Stimulated activated naive B cell treated with anti-CD40 and anti-IgM and Interleukin-4, amounts not matched to agents 10 μg/mL and 1 μg/mL and 100 μg/mL, for 72 hours (primary cell): ENCODE measurements around the gene UCK1.

ENCODE experiments used
- ATAC-seq, 2 donors: fragments of 150-1000 bp; cut with Tn5 transposase; replicated peaks; 2 replicates each; pipeline ENCODE4 v1.10.0; 2021; ENCODE audit warnings: moderate library complexity in 1 of 2
- DNase-seq: peaks from one replicate; pipeline ENCODE4 v3.0.0; 2021
- H3K27ac Mint-ChIP-seq: one replicate; pipeline ENCODE4 v1.8.0; 2022; ENCODE audit warnings: mild to moderate bottlenecking, mixed read lengths
- H3K27me3 Mint-ChIP-seq, 2 donors: one replicate each; pipeline ENCODE4 v1.8.0; 2022; ENCODE audit warnings: mixed read lengths in 2 of 2
- H3K36me3 Mint-ChIP-seq, 2 donors: one replicate each; pipeline ENCODE4 v1.8.0; 2022; ENCODE audit warnings: mixed read lengths in 2 of 2, mild to moderate bottlenecking in 1 of 2
- H3K4me1 Mint-ChIP-seq, 2 donors: one replicate each; pipeline ENCODE4 v1.8.0; 2022; ENCODE audit warnings: mixed read lengths in 2 of 2, mild to moderate bottlenecking in 1 of 2
- H3K4me3 Mint-ChIP-seq, 2 donors: one replicate each; pipeline ENCODE4 v1.8.0; 2022; ENCODE audit warnings: mild to moderate bottlenecking in 2 of 2, mixed read lengths in 2 of 2, moderate library complexity in 1 of 2
- H3K9me3 Mint-ChIP-seq, 2 donors: one replicate each; pipeline ENCODE4 v1.8.0; 2022; ENCODE audit warnings: mixed read lengths in 2 of 2, mild to moderate bottlenecking in 1 of 2

Gene UCK1

DNA sequence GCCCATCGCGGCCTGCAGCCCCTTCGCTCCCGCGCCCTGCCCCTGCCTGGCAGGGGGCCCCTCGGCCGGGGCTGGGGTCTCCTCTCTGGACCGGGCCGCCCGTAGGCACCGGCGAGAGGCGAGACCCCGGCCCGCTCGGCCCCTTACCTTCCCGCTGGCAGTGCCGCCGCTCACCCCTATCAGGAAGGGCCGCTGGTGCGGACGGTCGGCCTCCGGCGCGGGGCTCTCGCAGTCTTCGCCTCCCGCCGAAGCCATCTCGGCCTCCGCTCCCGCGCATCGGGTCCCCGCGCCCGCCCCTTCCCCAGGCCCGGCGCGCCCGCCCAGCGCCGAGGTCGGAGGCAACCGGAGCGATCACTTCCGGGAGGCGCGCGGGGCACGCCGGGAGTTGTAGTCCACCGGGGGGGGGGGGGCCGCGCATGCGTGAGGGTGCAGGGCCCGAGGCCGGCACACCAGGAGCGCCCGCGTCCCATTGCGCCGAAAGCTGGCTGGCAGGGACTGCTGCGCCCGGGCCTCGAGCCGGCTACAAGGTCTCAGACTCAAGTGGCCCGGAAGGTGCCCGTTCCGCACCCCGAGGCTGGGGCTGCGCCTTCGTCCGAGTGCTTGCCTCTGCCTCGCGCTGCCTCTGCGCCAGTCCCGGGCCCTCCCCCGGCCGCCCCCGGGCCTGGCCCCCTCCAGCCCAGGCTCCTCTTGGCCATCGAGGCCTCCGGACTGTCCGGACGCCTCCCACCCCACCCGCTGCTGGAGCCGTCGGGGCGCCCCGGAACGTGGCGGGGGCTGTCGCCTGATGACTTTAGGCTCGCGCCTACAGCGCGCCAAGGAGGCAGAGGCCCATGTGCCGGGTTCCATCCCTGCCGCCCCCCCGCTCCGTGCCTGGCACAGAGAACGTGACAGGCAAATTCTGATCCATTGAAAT is at the start of gene UCK1:
Gene UCK1 (minus strand): TSS at position 344 of the 913 bp plus-strand sequence. CDS start 89 bp downstream, at position 255.
- no peaks in the 10 kb centered on the region for H3K9me3 Mint-ChIP-seq
- H3K4me3 Mint-ChIP-seq: peak within 1 kb of the TSS; percentile 85 to 88
- H3K27me3 Mint-ChIP-seq: no peaks in the 10 kb centered on the region
- ATAC-seq (peak; percentile 95), DNase-seq (peak; percentile 60)
- peak within 1 kb of the TSS; percentile 89 for H3K27ac Mint-ChIP-seq
- peaks cover 16 to 39% of the 10 kb centered on the region in 2 donors for H3K4me1 Mint-ChIP-seq
- peaks cover 19 to 23% of the 10 kb centered on the region in 2 donors for H3K36me3 Mint-ChIP-seq

DNA sequence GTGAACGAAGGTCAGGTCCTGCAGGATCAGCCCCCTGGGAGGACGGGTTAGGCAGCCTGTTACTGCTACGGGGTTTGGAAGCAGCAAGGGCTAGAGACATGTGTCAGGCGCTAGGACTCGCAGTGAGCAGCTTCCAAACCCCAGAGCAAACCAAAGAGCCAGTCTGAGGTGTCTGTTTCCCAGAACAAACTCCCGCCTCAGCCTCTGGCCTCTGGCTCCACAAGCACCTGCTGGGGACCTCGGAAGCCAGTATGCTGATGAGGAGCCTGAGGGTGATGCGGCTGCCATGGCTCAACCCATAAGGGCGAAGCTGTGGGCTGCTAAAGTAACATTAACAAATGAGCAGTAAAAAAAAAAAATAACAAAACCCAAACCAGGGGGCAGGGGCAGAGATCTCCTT is 49.3 kb upstream of the UCK1 start:
- peak overlapping the region; percentile 52 to 67 for H3K4me3 Mint-ChIP-seq
- peak overlapping the region; percentile 92 for H3K27ac Mint-ChIP-seq
- peaks cover 67 to 85% of the 10 kb centered on the region in 2 donors for H3K36me3 Mint-ChIP-seq
- no peaks in the 10 kb centered on the region for H3K27me3 Mint-ChIP-seq
- no peak for DNase-seq
- ATAC-seq: no peak
- H3K4me1 Mint-ChIP-seq: peaks cover 32 to 47% of the 10 kb centered on the region in 2 donors
- no peaks in the 10 kb centered on the region for H3K9me3 Mint-ChIP-seq

DNA sequence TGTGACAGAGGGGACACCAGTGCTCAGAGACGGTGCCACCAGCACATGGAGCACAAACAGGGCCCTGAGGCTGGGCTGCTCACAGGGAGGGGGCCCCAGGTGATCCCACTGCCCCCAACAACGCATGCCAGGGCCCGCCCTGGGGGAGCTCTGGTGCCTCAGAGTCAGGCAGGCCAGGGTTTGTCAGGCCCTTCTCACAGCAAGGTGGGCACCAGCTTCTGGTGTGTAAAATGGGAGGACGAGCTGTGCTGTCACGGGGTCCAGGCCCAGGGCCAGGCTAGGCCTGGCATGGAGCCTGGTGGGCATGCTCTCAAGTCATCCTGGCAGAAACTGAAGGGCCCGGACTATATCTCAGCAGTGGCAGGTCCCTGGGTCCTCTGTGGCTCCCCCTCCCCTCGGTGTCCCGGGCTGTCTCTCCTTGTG is 48.7 kb upstream of the UCK1 start:
- Mint-ChIP-seq H3K9me3 (no peaks in the 10 kb centered on the region), H3K27ac (peak overlapping the region; percentile 92)
- no peak for DNase-seq

DNA sequence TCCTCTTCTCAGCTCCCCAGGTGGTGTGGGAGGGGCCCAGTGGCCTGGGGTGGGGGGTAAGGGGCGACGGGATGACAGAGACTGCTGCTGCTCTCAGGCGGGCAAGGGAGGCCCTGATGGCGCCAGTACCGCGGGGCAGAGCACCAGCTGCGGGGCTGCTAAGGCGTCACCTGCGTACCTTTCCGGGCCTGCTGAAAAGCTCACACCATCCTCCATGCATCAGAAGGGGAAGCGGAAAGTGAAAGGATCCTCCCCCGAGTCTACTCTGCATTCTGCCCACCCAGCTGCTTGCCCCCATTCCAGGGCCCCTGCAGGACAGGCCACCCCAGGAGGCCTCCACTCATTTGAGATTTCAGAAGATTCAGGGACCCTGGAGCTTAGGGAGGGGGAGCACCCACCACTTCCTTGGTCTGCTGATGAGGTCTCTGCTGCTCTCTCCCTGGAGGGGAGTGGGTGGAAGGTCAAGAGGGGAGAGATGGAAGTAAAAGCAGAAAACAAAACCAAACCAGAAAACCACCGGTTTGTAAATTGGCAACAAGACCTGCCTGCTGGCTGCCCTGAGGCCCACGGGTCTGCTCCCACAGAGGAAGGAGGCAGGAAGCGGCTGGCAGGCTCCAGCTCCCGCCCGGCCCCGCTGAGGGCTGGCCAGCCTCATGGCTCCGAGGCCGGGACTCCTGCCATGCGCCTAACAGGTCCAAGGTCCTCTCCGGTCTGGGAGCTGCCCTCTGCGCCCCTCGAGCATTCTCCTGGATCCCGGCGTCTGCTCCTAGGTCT is 47.9 kb upstream of the UCK1 start:
- ATAC-seq: peak; percentile 90 to 92
- Mint-ChIP-seq H3K27ac (peak overlapping the region; percentile 92), H3K4me3 (peak overlapping the region; percentile 67 to 70), H3K27me3 (no peaks in the 10 kb centered on the region), H3K4me1 (peaks cover 31 to 43% of the 10 kb centered on the region in 2 donors), H3K36me3 (peaks cover 58 to 94% of the 10 kb centered on the region in 2 donors), H3K9me3 (no peaks in the 10 kb centered on the region)
- DNase-seq: peak; percentile 74

More for the DNA sequence above, 48.7 kb upstream of the UCK1 start:
- H3K4me1 Mint-ChIP-seq: peaks cover 31 to 43% of the 10 kb centered on the region in 2 donors
- no peak for ATAC-seq
- peak overlapping the region; percentile 60 to 67 for H3K4me3 Mint-ChIP-seq
- H3K36me3 Mint-ChIP-seq: peaks cover 64 to 86% of the 10 kb centered on the region in 2 donors
- no peaks in the 10 kb centered on the region for H3K27me3 Mint-ChIP-seq

DNA sequence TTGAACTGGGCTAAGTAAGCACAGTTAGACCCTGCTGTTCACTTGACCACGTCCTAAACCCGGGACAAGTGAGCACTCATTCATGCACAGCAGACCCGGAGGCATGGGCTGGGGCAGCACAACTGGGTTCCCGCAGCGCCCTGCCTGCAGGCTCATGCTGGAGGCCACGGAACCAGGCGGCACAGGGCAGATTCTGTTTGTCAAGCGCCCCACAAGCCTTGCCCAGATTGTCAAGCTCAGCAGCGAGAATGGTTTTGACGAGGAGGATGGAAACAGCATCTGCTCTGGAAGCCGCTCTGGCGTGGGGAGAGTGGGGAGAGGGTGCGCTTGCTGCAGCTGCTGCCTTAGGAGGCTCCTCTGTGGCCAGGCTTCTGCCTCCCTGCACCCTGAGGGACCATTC is 47.0 kb upstream of the UCK1 start:
- no peak for DNase-seq
- Mint-ChIP-seq H3K27ac (peak overlapping the region; percentile 92), H3K4me3 (peak overlapping the region; percentile 52 to 67), H3K9me3 (no peaks in the 10 kb centered on the region), H3K27me3 (no peaks in the 10 kb centered on the region), H3K36me3 (peaks cover 50 to 90% of the 10 kb centered on the region in 2 donors), H3K4me1 (peaks cover 27 to 38% of the 10 kb centered on the region in 2 donors)
- ATAC-seq: no peak

DNA sequence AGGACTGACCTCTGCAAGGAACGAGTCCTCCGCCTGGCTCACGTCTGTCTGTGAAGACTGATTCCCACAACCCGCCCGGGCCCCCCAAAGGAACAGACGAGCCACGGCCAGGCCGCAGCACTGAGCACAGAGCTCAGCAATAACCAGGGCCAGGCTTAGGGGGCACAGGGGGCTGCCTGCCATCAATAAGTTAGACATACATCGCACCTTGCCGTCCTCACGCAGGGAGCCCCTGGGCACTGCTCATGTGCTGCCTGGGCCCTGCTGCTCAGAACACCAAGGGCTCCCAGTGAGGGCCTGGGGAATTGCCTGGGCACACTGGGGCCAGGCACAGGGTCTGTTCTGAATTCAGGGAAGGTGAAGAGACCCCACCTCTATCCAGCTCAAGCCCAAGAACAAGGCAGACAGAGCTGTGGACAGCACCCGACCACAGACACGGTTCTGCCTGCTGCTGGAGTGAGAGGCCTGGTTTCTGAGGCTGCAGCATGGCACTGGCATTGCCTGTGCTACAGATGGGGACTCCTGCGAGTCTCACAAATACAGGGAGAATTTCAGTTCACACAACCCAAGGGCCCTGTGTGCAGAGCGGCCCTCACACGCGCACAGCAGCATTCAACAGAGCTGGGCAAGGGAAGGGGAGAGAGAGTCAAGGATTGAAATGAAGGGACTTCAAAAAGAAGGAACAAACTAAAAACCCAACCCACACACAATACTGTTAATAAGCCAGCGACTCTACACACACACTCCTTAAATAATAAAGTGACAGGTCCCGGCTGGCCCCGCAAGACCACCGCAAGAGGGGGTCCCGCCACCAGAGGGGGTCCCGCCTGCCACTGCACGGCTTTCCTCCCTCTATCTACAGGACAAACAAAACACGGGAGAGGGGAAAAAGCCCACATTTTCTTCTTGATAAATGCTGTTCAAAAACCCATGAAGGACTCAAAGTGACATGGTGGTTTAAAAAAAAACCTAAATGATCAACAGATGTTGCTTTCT is 46.2 kb upstream of the UCK1 start:
- Mint-ChIP-seq H3K27me3 (no peaks in the 10 kb centered on the region), H3K9me3 (no peaks in the 10 kb centered on the region), H3K27ac (peak overlapping the region; percentile 92), H3K4me3 (peak overlapping the region; percentile 47 to 52), H3K36me3 (peaks cover 49 to 89% of the 10 kb centered on the region in 2 donors), H3K4me1 (peaks cover 27 to 38% of the 10 kb centered on the region in 2 donors)
- no peak for ATAC-seq
- DNase-seq: no peak

DNA sequence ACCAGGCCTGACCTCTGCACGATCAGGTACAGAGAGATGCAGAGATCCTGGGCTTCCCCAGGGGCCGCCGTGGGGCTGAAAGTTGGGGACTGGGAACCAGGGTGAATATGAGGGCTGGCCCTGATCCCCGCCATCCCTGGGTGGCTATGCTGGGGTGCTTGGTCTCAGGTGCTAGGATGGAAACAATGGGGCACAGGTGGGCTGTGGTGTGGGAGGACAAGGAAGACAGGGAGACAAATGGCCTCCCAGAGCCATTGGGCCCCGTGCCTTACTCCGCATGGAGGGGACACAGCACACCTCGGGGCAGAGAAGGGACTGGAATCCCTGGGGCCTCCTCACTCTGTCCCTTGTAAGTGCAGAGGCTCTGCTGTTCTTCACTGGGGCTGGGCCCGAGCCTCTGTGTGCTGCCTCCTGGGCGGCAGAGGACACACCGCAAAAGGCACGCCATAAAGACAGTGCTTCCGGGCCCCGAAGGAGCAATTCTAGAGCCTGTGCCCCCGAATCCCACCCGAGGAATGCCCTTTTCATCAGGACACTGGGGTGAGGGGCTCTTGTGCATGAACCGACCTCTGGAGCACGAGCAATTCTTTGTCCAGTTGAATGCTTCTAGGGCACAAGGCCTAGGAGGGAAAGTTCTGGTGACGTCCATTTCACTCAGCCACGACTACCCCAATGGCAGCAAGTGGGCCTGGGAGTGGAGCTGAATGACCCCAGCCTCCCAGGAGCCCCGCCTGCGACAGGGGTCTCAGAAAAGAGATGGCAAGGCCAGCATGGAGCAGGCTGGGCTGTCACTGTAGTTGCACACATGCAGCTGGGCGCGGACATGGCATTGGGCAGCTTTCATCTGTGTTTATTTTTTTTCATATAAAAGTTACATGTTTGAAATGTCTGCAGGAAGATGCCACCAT is 45.1 kb upstream of the UCK1 start:
- ATAC-seq: no peak
- Mint-ChIP-seq H3K27me3 (no peaks in the 10 kb centered on the region), H3K9me3 (no peaks in the 10 kb centered on the region), H3K36me3 (peaks cover 45 to 83% of the 10 kb centered on the region in 2 donors), H3K4me3 (peak overlapping the region in 1 of 2 donors; percentile 55), H3K27ac (peak overlapping the region; percentile 75), H3K4me1 (peaks cover 27 to 38% of the 10 kb centered on the region in 2 donors)
- DNase-seq: no peak

DNA sequence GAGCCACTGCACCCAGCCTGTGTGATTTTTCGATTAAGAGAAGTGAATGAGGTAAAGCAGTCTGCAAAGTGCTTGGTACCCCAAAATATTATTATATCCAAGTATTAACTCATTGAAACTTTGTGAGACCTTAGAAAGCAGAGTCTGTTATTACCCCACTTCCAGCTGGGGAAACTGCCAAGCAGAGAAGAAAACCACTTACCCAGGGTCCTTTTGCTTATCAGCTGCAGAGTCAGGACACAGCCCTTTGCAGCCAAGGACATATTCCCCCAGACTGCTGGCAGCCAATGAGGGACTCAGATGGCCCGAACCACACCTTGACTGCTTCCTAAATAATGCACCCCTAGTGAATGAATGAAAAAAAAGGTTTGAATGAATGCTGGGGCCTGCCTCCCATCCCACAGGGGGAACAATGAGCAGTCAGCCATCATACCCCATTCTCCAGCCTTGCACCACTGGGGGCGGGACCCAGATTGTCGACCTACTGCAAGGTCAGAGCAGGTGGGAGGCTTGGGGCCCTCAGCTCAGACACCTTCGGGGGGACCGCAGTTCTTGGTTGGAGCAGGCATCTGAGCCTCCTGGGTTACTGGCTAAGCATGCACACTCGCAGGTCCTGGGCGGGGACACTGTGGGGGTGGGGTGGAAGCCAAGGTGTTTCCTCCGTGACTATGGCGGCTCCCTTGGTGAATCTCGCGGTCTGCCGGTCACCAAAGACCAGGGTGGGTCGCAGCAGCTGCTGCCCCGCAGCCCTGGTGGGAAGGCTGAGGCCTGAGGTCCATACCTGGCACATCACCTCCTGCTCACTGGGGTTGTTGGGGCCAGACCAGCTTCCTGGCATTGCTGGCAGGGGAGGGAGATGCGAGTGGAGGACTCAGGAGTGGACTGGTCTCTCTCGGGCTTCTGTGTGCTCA is 43.9 kb upstream of the UCK1 start:
- no peak for DNase-seq
- no peaks in the 10 kb centered on the region for H3K27me3 Mint-ChIP-seq
- H3K36me3 Mint-ChIP-seq: peaks cover 39 to 79% of the 10 kb centered on the region in 2 donors
- peaks cover 21 to 29% of the 10 kb centered on the region in 2 donors for H3K4me1 Mint-ChIP-seq
- no peak overlapping the region for H3K4me3 Mint-ChIP-seq
- H3K9me3 Mint-ChIP-seq: peaks cover 0 to under 1% of the 10 kb centered on the region in 2 donors
- ATAC-seq: no peak
- peak overlapping the region; percentile 71 for H3K27ac Mint-ChIP-seq

DNA sequence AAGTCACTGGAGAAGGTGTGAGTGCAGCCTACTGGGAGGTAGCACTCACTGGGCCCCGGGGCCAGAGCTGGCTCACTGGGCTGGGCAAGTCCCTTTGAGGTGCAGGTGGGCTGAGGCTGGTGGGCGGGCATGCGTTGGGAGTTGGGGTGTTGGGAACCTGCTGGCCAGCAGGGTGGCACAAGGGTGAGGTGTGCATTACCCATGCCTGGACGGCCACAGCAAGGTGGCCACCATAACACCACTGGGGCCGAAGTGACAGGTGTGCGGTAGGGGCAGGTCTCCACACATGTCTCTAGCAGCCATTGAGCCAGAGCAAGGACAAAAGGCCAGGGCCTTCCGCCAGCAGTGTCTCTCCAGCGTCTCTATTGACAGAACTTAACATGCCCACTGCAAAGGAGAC is 36.8 kb upstream of the UCK1 start:
- Mint-ChIP-seq H3K36me3 (peaks cover 29 to 47% of the 10 kb centered on the region in 2 donors), H3K4me3 (no peak overlapping the region), H3K4me1 (no peaks in the 10 kb centered on the region), H3K9me3 (peaks cover under 1 to 4% of the 10 kb centered on the region in 2 donors), H3K27me3 (no peaks in the 10 kb centered on the region), H3K27ac (peak overlapping the region; percentile 67)
- DNase-seq: no peak
- peak; percentile 18 to 35 for ATAC-seq

DNA sequence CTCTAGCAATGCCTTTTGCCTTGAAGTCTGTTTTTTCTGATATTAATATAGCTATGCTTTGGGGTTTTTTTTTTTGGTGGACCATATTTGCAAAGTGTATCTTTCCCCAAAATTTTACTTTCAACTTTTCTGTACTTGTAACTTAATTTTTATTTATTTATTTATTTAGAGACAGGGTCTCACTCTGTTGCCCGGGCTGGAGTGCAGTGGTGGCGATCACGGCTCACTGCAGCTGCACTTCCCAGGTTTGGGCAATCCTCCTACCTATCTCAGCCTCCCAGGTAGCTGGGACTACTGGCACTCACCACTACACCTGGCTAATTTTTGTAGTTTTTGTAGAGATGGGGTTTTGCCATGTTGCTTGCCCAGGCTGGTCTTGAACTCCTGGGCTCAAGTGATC is 35.1 kb upstream of the UCK1 start:
- ATAC-seq: no peak
- H3K27me3 Mint-ChIP-seq: no peaks in the 10 kb centered on the region
- H3K4me1 Mint-ChIP-seq: no peaks in the 10 kb centered on the region
- H3K4me3 Mint-ChIP-seq: no peak overlapping the region
- peaks cover 4 to 8% of the 10 kb centered on the region in 2 donors for H3K9me3 Mint-ChIP-seq
- no peak for DNase-seq
- H3K36me3 Mint-ChIP-seq: peaks cover 25 to 40% of the 10 kb centered on the region in 2 donors
- no peak overlapping the region for H3K27ac Mint-ChIP-seq

DNA sequence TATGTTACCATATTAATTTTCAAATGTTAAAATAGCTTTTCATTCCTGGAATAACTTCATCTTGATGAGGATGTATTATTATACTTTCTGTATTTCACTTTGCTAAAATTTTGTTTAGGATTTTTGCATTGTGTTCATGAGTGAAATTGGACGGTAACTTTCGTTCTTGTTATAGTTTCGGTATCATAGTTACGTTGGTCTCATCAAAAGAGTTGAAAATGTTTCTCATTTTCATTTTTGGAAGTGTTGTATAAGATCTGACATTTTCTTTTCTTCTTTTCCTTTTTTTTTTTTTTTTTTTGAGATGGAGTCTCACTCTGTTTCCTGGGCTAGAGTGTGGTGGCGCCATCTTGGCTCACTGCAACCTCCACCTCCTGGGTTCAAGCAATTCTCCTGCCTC is 34.3 kb upstream of the UCK1 start:
- DNase-seq (no peak), ATAC-seq (no peak)
- H3K27ac Mint-ChIP-seq: peak overlapping the region; percentile 31
- no peak overlapping the region for H3K4me3 Mint-ChIP-seq
- no peaks in the 10 kb centered on the region for H3K27me3 Mint-ChIP-seq
- H3K9me3 Mint-ChIP-seq: peaks cover 4 to 8% of the 10 kb centered on the region in 2 donors
- peaks cover 23 to 36% of the 10 kb centered on the region in 2 donors for H3K36me3 Mint-ChIP-seq
- no peaks in the 10 kb centered on the region for H3K4me1 Mint-ChIP-seq
